Activated T-cell treated with anti-CD3 and anti-CD28 coated beads, Interleukin-2, amount 50 U/mL, for 24 hours (primary cell): ENCODE data around the gene ZNF714.
"Not testable (repeated sequence)": the region's sequence is repeated elsewhere in the genome, so short reads cannot be mapped to it uniquely, and the experiment has no call there.

Experiments
- DNase-seq: peaks from one replicate; pipeline ENCODE4 v3.0.0-alpha.2; 2020
- H3K27ac Mint-ChIP-seq: 2 replicates; pipeline ENCODE4 v1.8.0; 2020; ENCODE audit warnings: mild to moderate bottlenecking, mixed read lengths
- H3K27me3 Mint-ChIP-seq: 2 replicates; pipeline ENCODE4 v1.8.0; 2020; ENCODE audit warnings: mixed read lengths
- H3K36me3 Mint-ChIP-seq: 2 replicates; pipeline ENCODE4 v1.8.0; 2020; ENCODE audit warnings: low read depth, mixed read lengths
- H3K4me1 Mint-ChIP-seq: 2 replicates; pipeline ENCODE4 v1.8.0; 2020; ENCODE audit warnings: low read depth, mixed read lengths
- H3K4me3 Mint-ChIP-seq: 2 replicates; pipeline ENCODE4 v1.8.0; 2020; ENCODE audit warnings: mild to moderate bottlenecking, moderate library complexity, mixed read lengths
- H3K9me3 Mint-ChIP-seq: 2 replicates; pipeline ENCODE4 v1.8.0; 2020; ENCODE audit warnings: mixed read lengths

Gene ZNF714

GRCh38 chr19:21115430-21115829 lies 33.4 kb downstream of the ZNF714 start:
- H3K27ac Mint-ChIP-seq = no peak overlapping the region
- H3K4me3 Mint-ChIP-seq = no peak overlapping the region
- peaks cover 87% of the 10 kb centered on the region for H3K36me3 Mint-ChIP-seq
- H3K27me3 Mint-ChIP-seq = no peaks in the 10 kb centered on the region
- H3K4me1 Mint-ChIP-seq = peaks cover 2% of the 10 kb centered on the region
- no peak for DNase-seq
- peaks cover 46% of the 10 kb centered on the region for H3K9me3 Mint-ChIP-seq

GRCh38 chr19:21117041-21117907 lies 35.3 kb downstream of the ZNF714 start:
- peaks cover 78% of the 10 kb centered on the region for H3K36me3 Mint-ChIP-seq
- peaks cover 36% of the 10 kb centered on the region for H3K9me3 Mint-ChIP-seq
- H3K27me3 Mint-ChIP-seq = no peaks in the 10 kb centered on the region
- no peak overlapping the region for H3K27ac Mint-ChIP-seq
- DNase-seq = no peak
- H3K4me1 Mint-ChIP-seq = peaks cover 2% of the 10 kb centered on the region
- no peak overlapping the region for H3K4me3 Mint-ChIP-seq

GRCh38 chr19:21126078-21126477 lies 44.1 kb downstream of the ZNF714 start:
- DNase-seq = no peak
- no peak overlapping the region for H3K4me3 Mint-ChIP-seq
- peaks cover 23% of the 10 kb centered on the region for H3K36me3 Mint-ChIP-seq
- H3K27ac Mint-ChIP-seq = no peak overlapping the region
- H3K9me3 Mint-ChIP-seq = peaks cover 13% of the 10 kb centered on the region
- no peaks in the 10 kb centered on the region for H3K27me3 Mint-ChIP-seq
- no peaks in the 10 kb centered on the region for H3K4me1 Mint-ChIP-seq

- no peak for DNase-seq
- Mint-ChIP-seq H3K9me3 (peaks cover 13% of the 10 kb centered on the region), H3K27me3 (no peaks in the 10 kb centered on the region)
Measured at GRCh38 chr19:21127001-21127400, 45.0 kb downstream of the ZNF714 start.

GRCh38 chr19:21127898-21128297 lies 45.9 kb downstream of the ZNF714 start:
- no peak for DNase-seq

More at GRCh38 chr19:21127001-21127400, 45.0 kb downstream of the ZNF714 start:
- Mint-ChIP-seq H3K4me3 (no peak overlapping the region), H3K27ac (no peak overlapping the region), H3K36me3 (peaks cover 16% of the 10 kb centered on the region), H3K4me1 (no peaks in the 10 kb centered on the region)

GRCh38 chr19:21128901-21129698 lies 47.1 kb downstream of the ZNF714 start:
- Mint-ChIP-seq H3K27ac (no peak overlapping the region), H3K27me3 (peaks cover 2% of the 10 kb centered on the region), H3K4me3 (no peak overlapping the region), H3K9me3 (peaks cover 11% of the 10 kb centered on the region), H3K4me1 (no peaks in the 10 kb centered on the region), H3K36me3 (peaks cover 6% of the 10 kb centered on the region)
- no peak for DNase-seq

More at GRCh38 chr19:21127898-21128297, 45.9 kb downstream of the ZNF714 start:
- Mint-ChIP-seq H3K9me3 (peaks cover 13% of the 10 kb centered on the region), H3K4me1 (no peaks in the 10 kb centered on the region), H3K27ac (no peak overlapping the region), H3K36me3 (peaks cover 8% of the 10 kb centered on the region), H3K27me3 (no peaks in the 10 kb centered on the region), H3K4me3 (no peak overlapping the region)

GRCh38 chr19:21130097-21130775 lies 48.2 kb downstream of the ZNF714 start:
- H3K27ac Mint-ChIP-seq = no peak overlapping the region
- peaks cover 11% of the 10 kb centered on the region for H3K9me3 Mint-ChIP-seq
- H3K36me3 Mint-ChIP-seq = peaks cover 6% of the 10 kb centered on the region
- H3K4me3 Mint-ChIP-seq = no peak overlapping the region
- H3K4me1 Mint-ChIP-seq = no peaks in the 10 kb centered on the region
- no peak for DNase-seq
- H3K27me3 Mint-ChIP-seq = peaks cover 9% of the 10 kb centered on the region

- H3K27me3 Mint-ChIP-seq = peaks cover 9% of the 10 kb centered on the region
- H3K4me1 Mint-ChIP-seq = no peaks in the 10 kb centered on the region
- no peak overlapping the region for H3K4me3 Mint-ChIP-seq
- H3K9me3 Mint-ChIP-seq = no peaks in the 10 kb centered on the region
- H3K36me3 Mint-ChIP-seq = no peaks in the 10 kb centered on the region
- H3K27ac Mint-ChIP-seq = no peak overlapping the region
- no peak for DNase-seq
Measured at GRCh38 chr19:21133633-21134032, 51.6 kb downstream of the ZNF714 start.

GRCh38 chr19:21134934-21135366 lies 52.9 kb downstream of the ZNF714 start:
- H3K9me3 Mint-ChIP-seq = peaks cover 2% of the 10 kb centered on the region
- no peak overlapping the region for H3K4me3 Mint-ChIP-seq
- no peaks in the 10 kb centered on the region for H3K36me3 Mint-ChIP-seq
- H3K27ac Mint-ChIP-seq = no peak overlapping the region
- H3K27me3 Mint-ChIP-seq = peaks cover 9% of the 10 kb centered on the region
- no peaks in the 10 kb centered on the region for H3K4me1 Mint-ChIP-seq
- no peak for DNase-seq

- Mint-ChIP-seq H3K27ac (no peak overlapping the region), H3K4me1 (peaks cover 3% of the 10 kb centered on the region), H3K27me3 (peaks cover 9% of the 10 kb centered on the region), H3K36me3 (no peaks in the 10 kb centered on the region), H3K9me3 (peaks cover 3% of the 10 kb centered on the region), H3K4me3 (no peak overlapping the region)
- DNase-seq = no peak
Measured at GRCh38 chr19:21135433-21135832, 53.4 kb downstream of the ZNF714 start.

GRCh38 chr19:21138130-21138529 lies 56.1 kb downstream of the ZNF714 start:
- H3K36me3 Mint-ChIP-seq = peaks cover 11% of the 10 kb centered on the region
- no peak overlapping the region for H3K4me3 Mint-ChIP-seq
- H3K9me3 Mint-ChIP-seq = peaks cover 3% of the 10 kb centered on the region
- peaks cover 19% of the 10 kb centered on the region for H3K4me1 Mint-ChIP-seq
- peaks cover 9% of the 10 kb centered on the region for H3K27me3 Mint-ChIP-seq
- no peak overlapping the region for H3K27ac Mint-ChIP-seq
- no peak for DNase-seq

GRCh38 chr19:21141006-21141405 lies 59.0 kb downstream of the ZNF714 start:
- H3K9me3 Mint-ChIP-seq, H3K4me3 Mint-ChIP-seq, H3K27ac Mint-ChIP-seq, H3K27me3 Mint-ChIP-seq, DNase-seq: not testable (repeated sequence)
- H3K4me1 Mint-ChIP-seq = peaks cover 42% of the 10 kb centered on the region
- H3K36me3 Mint-ChIP-seq = peaks cover 40% of the 10 kb centered on the region

GRCh38 chr19:21141787-21142464 lies 59.9 kb downstream of the ZNF714 start, which contains the start of gene ZNF431:
Gene ZNF431 (plus strand): TSS chr19:21142040. CDS start chr19:21142184, 144 bp downstream.
- peaks cover 6% of the 10 kb centered on the region for H3K9me3 Mint-ChIP-seq
- peaks cover 48% of the 10 kb centered on the region for H3K4me1 Mint-ChIP-seq
- H3K27ac Mint-ChIP-seq = peak within 1 kb of the TSS; percentile 97
- peaks cover 49% of the 10 kb centered on the region for H3K36me3 Mint-ChIP-seq
- no peaks in the 10 kb centered on the region for H3K27me3 Mint-ChIP-seq
- peak; percentile 87 for DNase-seq
- peak within 1 kb of the TSS; percentile 98 for H3K4me3 Mint-ChIP-seq

GRCh38 chr19:21143428-21143827 lies 61.4 kb downstream of the ZNF714 start:
- Mint-ChIP-seq H3K27me3 (no peaks in the 10 kb centered on the region), H3K9me3 (peaks cover 6% of the 10 kb centered on the region), H3K4me3 (peak overlapping the region; percentile 98), H3K36me3 (peaks cover 63% of the 10 kb centered on the region), H3K27ac (peak overlapping the region; percentile 47), H3K4me1 (peaks cover 57% of the 10 kb centered on the region)
- no peak for DNase-seq
